ENCODE data around the gene ATP5PF.

DNA sequence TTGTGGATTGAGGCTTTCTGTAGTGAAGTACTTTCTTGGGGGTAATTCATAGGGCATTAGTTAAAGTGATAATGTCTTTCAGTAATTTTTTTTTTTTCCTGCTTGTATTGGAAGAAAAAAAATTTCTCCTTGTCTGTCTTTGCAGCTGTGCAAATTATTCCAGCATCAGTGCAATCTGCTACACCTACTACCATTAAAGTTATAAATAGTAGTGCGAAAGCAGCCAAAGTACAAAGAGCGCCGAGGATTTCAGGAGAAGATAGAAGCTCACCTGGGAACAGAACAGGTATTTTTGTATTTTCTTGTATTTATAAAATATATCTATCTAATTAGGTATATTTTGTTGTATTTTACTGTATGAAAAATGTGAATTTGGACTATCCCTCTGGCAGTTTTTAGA lies 29.4 kb upstream of the ATP5PF start:
- TF ChIP-seq POLR2A (IDR thresholded peaks at IDR 0.05; ENCODE audit: low read depth, low read length) (no peak), TAF1 (IDR thresholded peaks at IDR 0.05; ENCODE audit: borderline replicate concordance, low read depth, low read length) (no peak), POLR2AphosphoS5 (IDR thresholded peaks at IDR 0.05; ENCODE audit: low read depth, low read length) (no peak)
